Transverse colon (tissue), 4 donors: ENCODE data around the gene IARS2. TPM values are rescaled to one million over a fixed set of nuclear protein-coding genes. Genes with fewer than 3 reads are reported as not detected.

Experiments
- DNase-seq: peaks from one replicate; pipeline ENCODE4 v3.0.0-alpha.2; 2019
- H3K27ac ChIP-seq, 4 donors: fragments of 200-600 bp; sonication (generic); 2 replicates each; pipeline ENCODE4 v1.5.1; 2016 to 2018; ENCODE audit warnings: inconsistent platforms in 4 of 4
- H3K27me3 ChIP-seq: fragments of 200-600 bp; sonication (generic); 2 replicates; pipeline ENCODE4 v1.5.1; 2017; ENCODE audit warnings: inconsistent platforms
- H3K36me3 ChIP-seq, 4 donors: fragments of 200-600 bp; sonication (generic); 2 replicates each; pipeline ENCODE4 v1.5.1; 2017 to 2019; ENCODE audit warnings: inconsistent platforms in 4 of 4
- H3K4me1 ChIP-seq, 4 donors: fragments of 200-600 bp; sonication (generic); 2 replicates each; pipeline ENCODE4 v1.5.1; 2017 to 2020; ENCODE audit warnings: inconsistent platforms in 4 of 4
- H3K4me3 ChIP-seq, 4 donors: fragments of 200-600 bp; sonication (generic); 1 replicate in 1 of 4; 2 replicates in 3 of 4; pipeline versions ENCODE4 v1.5.1 to v1.6.1; 2017 to 2019; ENCODE audit warnings: inconsistent platforms in 4 of 4
- H3K9me3 ChIP-seq, 2 donors: fragments of 200-600 bp; sonication (generic); 2 replicates each; pipeline ENCODE4 v1.5.1; 2017 to 2019; ENCODE audit warnings: inconsistent platforms in 2 of 2
- CTCF ChIP-seq, 5 experiments: fragments of 200-600 bp in 3 of 5; fragments of 450-650 bp in 2 of 5; sonication (generic) in 3 of 5; IDR thresholded peaks; 1 replicate in 2 of 5; 2 replicates in 3 of 5; pipeline ENCODE4 v1.5.1; 2016 to 2017; ENCODE audit warnings: antibody characterized with exemption in 5 of 5, inconsistent platforms in 3 of 5, mild to moderate bottlenecking in 2 of 5, moderate library complexity in 1 of 5
- EP300 ChIP-seq: sonication (generic); formaldehyde crosslinking; IDR thresholded peaks from one replicate; pipeline ENCODE4 v1.6.1; 2017; ENCODE audit warnings: antibody characterized with exemption, low read depth
- POLR2A ChIP-seq: fragments of 450-650 bp; IDR thresholded peaks from one replicate; pipeline ENCODE4 v1.6.1; 2016; ENCODE audit warnings: antibody characterized with exemption, mild to moderate bottlenecking, moderate library complexity
- POLR2AphosphoS5 ChIP-seq, 3 donors: sonication (generic); formaldehyde crosslinking; IDR thresholded peaks; one replicate each; pipeline ENCODE4 v1.6.1; 2016; ENCODE audit warnings: antibody characterized with exemption in 3 of 3
- WGBS, 2 donors: methylation state at CpG; one replicate each; pipeline ENCODE4 v1.1.5; 2018; ENCODE audit warnings: low coverage in 1 of 2; 5-methylcytosine and 5-hydroxymethylcytosine counted together
- in situ Hi-C, 4 donors: fragments of 200-750 bp; cut with MboI; loops; one replicate each; pipeline versions ENCODE4 v1.15.0 to v1.15.1; 2017; ENCODE audit warnings: low sequenced_read_pairs in 3 of 4, low pct_ligation_motif_present in 1 of 4, low pct_unique_long_range_greater_than_20kb in 1 of 4
- intact Hi-C: fragments of 100-400 bp; cut with DNase I; formaldehyde crosslinking; loops from one replicate; pipeline ENCODE4 v1.15.1; 2023; ENCODE audit warnings: low total_unique reads
- total RNA-seq, 4 donors: library from RNA; depleted of rRNA; stranded (reverse); fragments of >200 nt; gene quantifications; one replicate each; pipeline ENCODE4 v1.1.0, GENCODE V29; 2016

IARS2 gene
- total RNA-seq, 4 donors from 2014 or later = 46.2 to 87.0 (median 70.8) TPM

GRCh38 chr1:220121791-220122530 lies 28.0 kb downstream of the IARS2 start:
- Histone ChIP-seq H3K4me1 (peaks cover 0 to 56% (median 20%) of the 10 kb centered on the region in 4 donors), H3K9me3 (no peaks in the 10 kb centered on the region), H3K36me3 (peaks cover 0 to 4% (median 0%) of the 10 kb centered on the region in 4 donors), H3K4me3 (peak overlapping the region in 1 of 4 donors; percentile 14), H3K27ac (peak overlapping the region; percentile 81 to 91 (median 85)), H3K27me3 (no peaks in the 10 kb centered on the region)
- WGBS, 2 donors = 55 to 60% methylated on average over 7 to 8 of the region's 8 CpGs
- intact Hi-C loops = no loop called here
- peak; percentile 10 for DNase-seq
- in situ Hi-C loops = no loop called here
- peak; percentile 77 for TF ChIP-seq POLR2A
- no peak for TF ChIP-seq EP300
- peak; percentile 36 to 93 (median 91) for TF ChIP-seq POLR2AphosphoS5 (IDR thresholded peaks at IDR 0.05)

GRCh38 chr1:220123066-220123465 lies 29.1 kb downstream of the IARS2 start:
- in situ Hi-C loops (no loop called here), intact Hi-C loops (no loop called here)
- Histone ChIP-seq H3K27me3 (no peaks in the 10 kb centered on the region), H3K27ac (peak overlapping the region; percentile 81 to 91 (median 85)), H3K9me3 (no peaks in the 10 kb centered on the region), H3K4me1 (peaks cover 0 to 56% (median 20%) of the 10 kb centered on the region in 4 donors), H3K4me3 (peak overlapping the region in 1 of 4 donors; percentile 14), H3K36me3 (peaks cover 0 to 6% (median 2%) of the 10 kb centered on the region in 4 donors)
- DNase-seq = no peak
- TF ChIP-seq POLR2A (no peak), POLR2AphosphoS5 (IDR thresholded peaks at IDR 0.05) (no peak), CTCF (IDR thresholded peaks at IDR 0.05) (no peak), EP300 (no peak)

- Histone ChIP-seq H3K4me1 (peaks cover 0 to 53% (median 20%) of the 10 kb centered on the region in 4 donors), H3K27me3 (no peaks in the 10 kb centered on the region), H3K9me3 (no peaks in the 10 kb centered on the region), H3K4me3 (no peak overlapping the region), H3K36me3 (peaks cover 0 to 10% (median 5%) of the 10 kb centered on the region in 4 donors), H3K27ac (peak overlapping the region in 3 of 4 donors; percentile 9 to 91 (median 88))
- intact Hi-C loops (no loop called here), in situ Hi-C loops (no loop called here)
- TF ChIP-seq CTCF (IDR thresholded peaks at IDR 0.05) (peak; percentile 19 to 38 (median 23)), POLR2AphosphoS5 (IDR thresholded peaks at IDR 0.05) (no peak)
- DNase-seq = no peak
Measured at GRCh38 chr1:220123889-220124288, 30.0 kb downstream of the IARS2 start.

GRCh38 chr1:220124542-220124941 lies 30.6 kb downstream of the IARS2 start:
- no peak for DNase-seq
- intact Hi-C loops (no loop called here), in situ Hi-C loops (no loop called here)
- H3K4me3 ChIP-seq = no peak overlapping the region
- 27 to 40% methylated on average over 1 of the region's 1 CpG for WGBS, 2 donors
- H3K27me3 ChIP-seq = no peaks in the 10 kb centered on the region
- H3K27ac ChIP-seq = peak overlapping the region in 3 of 4 donors; percentile 9 to 91 (median 88)
- no peaks in the 10 kb centered on the region for H3K9me3 ChIP-seq
- TF ChIP-seq POLR2A (no peak), EP300 (no peak), POLR2AphosphoS5 (IDR thresholded peaks at IDR 0.05) (no peak), CTCF (IDR thresholded peaks at IDR 0.05) (no peak)
- H3K36me3 ChIP-seq = peaks cover 0 to 16% (median 7%) of the 10 kb centered on the region in 4 donors
- H3K4me1 ChIP-seq = peaks cover 0 to 50% (median 19%) of the 10 kb centered on the region in 4 donors
